ENCODE results near the gene GNG8.

DNA sequence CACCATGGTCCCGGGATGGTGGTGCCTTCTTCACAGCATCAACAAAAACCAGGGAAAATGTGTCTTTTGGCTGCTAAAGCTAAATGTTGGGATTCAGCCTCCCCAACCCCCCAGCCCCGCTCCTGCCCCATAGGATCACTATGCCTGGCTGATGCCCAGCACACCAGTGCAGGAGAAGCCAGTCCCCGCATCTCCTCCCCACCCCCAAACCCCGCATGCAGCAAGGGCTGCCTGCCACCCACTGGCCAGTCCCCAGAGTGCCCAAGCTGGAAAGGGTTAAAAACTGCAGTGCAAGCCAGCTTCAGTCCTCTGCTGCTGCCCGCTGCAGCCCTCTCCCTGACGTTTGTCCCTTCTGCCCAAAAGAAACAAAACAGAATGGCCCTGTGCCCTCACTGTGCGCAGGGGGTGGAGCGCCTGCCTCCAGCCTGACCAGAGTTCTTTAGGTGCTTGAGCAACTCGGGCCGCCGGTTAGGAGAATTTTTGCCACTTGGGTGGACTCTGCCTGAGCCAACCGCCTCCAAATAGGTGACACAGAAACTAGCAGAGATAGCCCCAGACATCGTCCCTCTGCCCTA, 31.1 kb downstream of the GNG8 start:
- TF ChIP-seq CTCF (conservative IDR thresholded peaks at IDR 0.05 in 1 of 2, IDR thresholded peaks at IDR 0.05 in 1 of 2; ENCODE audit: low read depth in 1 of 2, low read length in 2 of 2) (peak in 1 of 2 donors; percentile 12), EZH2 (IDR thresholded peaks at IDR 0.05; ENCODE audit: low read length, missing control alignments) (no peak)

All from fibroblast of lung (primary cell).